A549 (cell line): ENCODE measurements around the gene KDM5B. TPM values are rescaled to one million over a fixed set of nuclear protein-coding genes. Genes with fewer than 3 reads are reported as not detected.

Experiments used
- ATAC-seq, 2 experiments: fragments of 200-7000 bp in 1 of 2; fragments of >200 bp in 1 of 2; cut with Nextera tagmentation in 1 of 2; cut with Tn5 transposase in 1 of 2; 3 replicates each; pipeline versions ENCODE4 v1.8.0 to v1.9.1; 2018 to 2020; ENCODE audit warnings: mild to moderate bottlenecking in 1 of 2, moderate library complexity in 1 of 2
- CTCF ChIA-PET: fragments of 300-600 bp; sonication (Branson Sonifier 250); formaldehyde crosslinking; extraction: SDS; loops from one replicate; lab custom pipeline; 2021; ENCODE audit warnings: antibody characterized with exemption, inconsistent platforms; lab: Yijun Ruan, JAX
- POLR2A ChIA-PET: fragments of 350-600 bp; formaldehyde crosslinking; extraction: SDS; loops from one replicate; lab custom pipeline; 2021; ENCODE audit warnings: antibody characterized with exemption, inconsistent platforms; lab: Yijun Ruan, JAX
- DNase-seq, 2 experiments: peaks; one replicate each; pipeline versions ENCODE4 v3.0.0 to v3.0.0-alpha.2; 2011 to 2016; ENCODE audit warnings: low read depth in 1 of 2, low spot score in 1 of 2
- FAIRE-seq: peaks from 2 replicates; lab custom pipeline; 2011; peaks lifted over from hg19 to GRCh38; lab: Jason Lieb, UNC
- H3K27ac ChIP-seq, 2 experiments: fragments of >200 bp; sonication (Bioruptor Twin); formaldehyde crosslinking; 3 replicates each; pipeline ENCODE4 v1.5.1; 2016 to 2017
- H3K4me1 ChIP-seq: fragments of >200 bp; sonication (Bioruptor Twin); formaldehyde crosslinking; 3 replicates; pipeline ENCODE4 v1.6.1; 2016
- H3K4me2 ChIP-seq: fragments of >200 bp; sonication (Bioruptor Twin); formaldehyde crosslinking; 3 replicates; pipeline ENCODE4 v1.6.1; 2016
- H3K4me3 ChIP-seq: fragments of >200 bp; sonication (Bioruptor Twin); formaldehyde crosslinking; 3 replicates; pipeline ENCODE4 v1.5.1; 2016
- H3K9me3 ChIP-seq: fragments of >200 bp; sonication (Bioruptor Twin); formaldehyde crosslinking; 3 replicates; pipeline ENCODE4 v1.6.1; 2016
- CHD4 ChIP-seq: fragments of 200-600 bp; sonication (generic); IDR thresholded peaks from 2 replicates; pipeline ENCODE4 v1.6.1; 2016; ENCODE audit warnings: antibody characterized with exemption, mild to moderate bottlenecking, borderline replicate concordance
- E2F6 ChIP-seq: IDR thresholded peaks from 2 replicates; pipeline ENCODE4 v1.6.1; 2012; ENCODE audit warnings: low read depth, borderline replicate concordance
- FOSB ChIP-seq: fragments of 250-450 bp; sonication (Bioruptor Pico); IDR thresholded peaks from 2 replicates; pipeline ENCODE4 v1.5.0; 2020; ENCODE audit warnings: mild to moderate bottlenecking, moderate library complexity
- FOXS1 ChIP-seq: fragments of 250-450 bp; sonication (Bioruptor Pico); IDR thresholded peaks from 2 replicates; pipeline ENCODE4 v1.5.0; 2020; ENCODE audit warnings: mild to moderate bottlenecking, moderate library complexity
- HDAC2 ChIP-seq: fragments of 200-600 bp; sonication (generic); IDR thresholded peaks from 2 replicates; pipeline ENCODE4 v1.6.1; 2016
- HEYL ChIP-seq: fragments of 250-450 bp; sonication (Bioruptor Pico); IDR thresholded peaks from 2 replicates; pipeline ENCODE4 v1.8.0; 2021; ENCODE audit warnings: mild to moderate bottlenecking, moderate library complexity
- HOXB13 ChIP-seq: fragments of 250-450 bp; sonication (Bioruptor Pico); IDR thresholded peaks from 2 replicates; pipeline ENCODE4 v1.5.0; 2020; ENCODE audit warnings: low read depth, mild to moderate bottlenecking, moderate library complexity
- JUN ChIP-seq, 2 experiments: fragments of >200 bp; sonication (Bioruptor Twin); formaldehyde crosslinking; IDR thresholded peaks; 2 replicates in 1 of 2; 3 replicates in 1 of 2; pipeline ENCODE4 v1.6.1; 2016 to 2017
- JUNB ChIP-seq: fragments of >200 bp; sonication (Bioruptor Twin); formaldehyde crosslinking; IDR thresholded peaks from 2 replicates; pipeline ENCODE4 v1.6.1; 2016
- KDM1A ChIP-seq: fragments of 200-600 bp; sonication (generic); IDR thresholded peaks from 2 replicates; pipeline ENCODE4 v1.6.1; 2016; ENCODE audit warnings: low read depth, mild to moderate bottlenecking
- MAFK ChIP-seq: fragments of 450-650 bp; IDR thresholded peaks from 2 replicates; pipeline ENCODE4 v1.6.1; 2014; ENCODE audit not compliant: partially characterized antibody
- NPAS2 ChIP-seq: fragments of 250-450 bp; sonication (Bioruptor Pico); IDR thresholded peaks from 2 replicates; pipeline ENCODE4 v1.8.0; 2022; ENCODE audit warnings: mild to moderate bottlenecking, moderate library complexity, borderline replicate concordance
- PHF8 ChIP-seq: fragments of 200-600 bp; sonication (generic); IDR thresholded peaks from 2 replicates; pipeline ENCODE4 v1.6.1; 2016; ENCODE audit warnings: low read depth, mild to moderate bottlenecking, antibody characterized with exemption, moderate library complexity, borderline replicate concordance
- POLR2AphosphoS2 ChIP-seq: conservative IDR thresholded peaks from 2 replicates; pipeline ENCODE4 v1.6.1; 2012; ENCODE audit warnings: low read length, improper control_type of control experiment, inconsistent platforms
- RAD21 ChIP-seq, 2 experiments: fragments of >200 bp in 1 of 2; sonication (Bioruptor Twin) in 1 of 2; formaldehyde crosslinking in 1 of 2; IDR thresholded peaks in 1 of 2; conservative IDR thresholded peaks in 1 of 2; 2 replicates in 1 of 2; 3 replicates in 1 of 2; pipeline ENCODE4 v1.6.1; 2012 to 2018; ENCODE audit warnings: inconsistent platforms in 1 of 2
- RFX5 ChIP-seq: fragments of 450-650 bp; IDR thresholded peaks from 2 replicates; pipeline ENCODE4 v1.7.1; 2014; ENCODE audit warnings: antibody characterized with exemption, mild to moderate bottlenecking, moderate library complexity
- RNF2 ChIP-seq: fragments of 200-600 bp; sonication (generic); IDR thresholded peaks from 2 replicates; pipeline ENCODE4 v1.6.1; 2016; ENCODE audit warnings: low read depth, mild to moderate bottlenecking, antibody characterized with exemption, moderate library complexity, borderline replicate concordance
- TFCP2L1 ChIP-seq: fragments of 250-450 bp; sonication (Bioruptor Pico); IDR thresholded peaks from 2 replicates; pipeline ENCODE4 v1.5.0; 2021; ENCODE audit warnings: mild to moderate bottlenecking
- ZNF302 ChIP-seq: fragments of 250-450 bp; sonication (Bioruptor Pico); IDR thresholded peaks from 2 replicates; pipeline ENCODE4 v1.9.0; 2021; ENCODE audit warnings: inconsistent platforms, mild to moderate bottlenecking, moderate library complexity
- WGBS: methylation state at CpG from one replicate; pipeline ENCODE4 v1.1.6; 2017; ENCODE audit errors: missing lambda C conversion rate; 5-methylcytosine and 5-hydroxymethylcytosine counted together
- polyA plus RNA-seq, 4 experiments: library from polyadenylated mRNA; depleted of rRNA in 3 of 4; stranded (reverse); fragments of >200 nt; fragmentation: RNase III in 1 of 4; extraction: RNeasy Plus Mini Kit Qiagen cat#74134 plus additional on column Dnase treatment in 1 of 4; gene quantifications; 2 replicates in 3 of 4; 3 replicates in 1 of 4; pipeline ENCODE4 v1.2.3, GENCODE V29; 2011 to 2017
- TF ChIP-seq, protein P1 (sequence below): fragments of >200 bp; sonication (Bioruptor Twin); formaldehyde crosslinking; IDR thresholded peaks from 3 replicates; pipeline ENCODE4 v1.6.1; 2016
- TF ChIP-seq, protein P2 (sequence below): fragments of >200 bp; sonication (Bioruptor Twin); formaldehyde crosslinking; IDR thresholded peaks from 2 replicates; pipeline ENCODE4 v1.6.1; 2016
- TF ChIP-seq, protein P3 (sequence below): fragments of 200-600 bp; sonication (generic); IDR thresholded peaks from 2 replicates; pipeline ENCODE4 v1.6.1; 2016; ENCODE audit warnings: antibody characterized with exemption, mild to moderate bottlenecking, moderate library complexity

Gene KDM5B
- polyA plus RNA-seq, 2 of the 4 experiments (the other 2 are of a cell fraction), result 15.8 to 44.3 TPM

GRCh38 chr1:202703191-202703590 lies 105.0 kb downstream of the KDM5B start (continued):
- no peak for TF ChIP-seq POLR2AphosphoS2
- TF ChIP-seq TFCP2L1 (CRISPR knock-in tag), result no peak

GRCh38 chr1:202702088-202702487 lies 106.1 kb downstream of the KDM5B start:
- no peaks in the 10 kb centered on the region for H3K9me3 ChIP-seq
- no peak overlapping the region for H3K4me2 ChIP-seq
- POLR2A ChIA-PET, result no interaction called here
- ATAC-seq, result no peak
- no peak for TF ChIP-seq MAFK
- TF ChIP-seq RFX5, result no peak
- no peak for TF ChIP-seq JUNB
- TF ChIP-seq, all 56 proteins: peak for 0
- no peak overlapping the region for H3K27ac ChIP-seq
- no peak for FAIRE-seq
- WGBS, result 29% methylated on average over 3 of the region's 5 CpGs
- no peaks in the 10 kb centered on the region for H3K4me1 ChIP-seq
- no peak overlapping the region for H3K4me3 ChIP-seq
- CTCF ChIA-PET, result interaction anchor here (1.3 kb wide), 1 partner anchor 42 kb away, joined by 3 read pairs; no protein-coding TSS in a partner anchor
- no peak for DNase-seq

DNA sequence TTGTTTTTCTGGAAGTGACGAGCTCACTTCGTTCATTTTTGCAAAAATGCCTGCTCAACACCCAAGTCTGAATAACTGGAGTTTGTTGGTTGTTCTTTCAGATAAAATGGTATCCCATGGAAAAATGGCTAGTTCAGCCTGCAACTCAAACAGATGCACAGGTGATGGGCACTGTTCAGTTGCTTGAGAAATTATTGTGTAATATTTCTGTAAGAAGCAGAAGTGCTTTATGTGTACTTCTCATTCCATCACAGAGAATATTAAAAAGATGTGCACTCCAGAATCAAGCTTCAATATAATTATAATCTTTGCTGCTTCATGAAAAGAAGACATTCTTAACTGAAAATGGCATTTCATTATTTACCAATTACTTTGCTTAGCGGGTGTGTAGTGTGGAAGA lies 107.0 kb downstream of the KDM5B start:
- POLR2A ChIA-PET, result no interaction called here
- TF ChIP-seq FOXS1 (no peak), JUN (IDR thresholded peaks at IDR 0.05) (no peak), CHD4 (no peak)
- TF ChIP-seq, protein P1, sequence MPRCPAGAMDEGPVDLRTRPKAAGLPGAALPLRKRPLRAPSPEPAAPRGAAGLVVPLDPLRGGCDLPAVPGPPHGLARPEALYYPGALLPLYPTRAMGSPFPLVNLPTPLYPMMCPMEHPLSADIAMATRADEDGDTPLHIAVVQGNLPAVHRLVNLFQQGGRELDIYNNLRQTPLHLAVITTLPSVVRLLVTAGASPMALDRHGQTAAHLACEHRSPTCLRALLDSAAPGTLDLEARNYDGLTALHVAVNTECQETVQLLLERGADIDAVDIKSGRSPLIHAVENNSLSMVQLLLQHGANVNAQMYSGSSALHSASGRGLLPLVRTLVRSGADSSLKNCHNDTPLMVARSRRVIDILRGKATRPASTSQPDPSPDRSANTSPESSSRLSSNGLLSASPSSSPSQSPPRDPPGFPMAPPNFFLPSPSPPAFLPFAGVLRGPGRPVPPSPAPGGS, result no peak
- TF ChIP-seq, protein P2, sequence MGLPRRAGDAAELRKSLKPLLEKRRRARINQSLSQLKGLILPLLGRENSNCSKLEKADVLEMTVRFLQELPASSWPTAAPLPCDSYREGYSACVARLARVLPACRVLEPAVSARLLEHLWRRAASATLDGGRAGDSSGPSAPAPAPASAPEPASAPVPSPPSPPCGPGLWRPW, result no peak
- TF ChIP-seq, all 56 proteins: peak for 0
- FAIRE-seq, result no peak
- 67% methylated on average over 3 of the region's 3 CpGs for WGBS
- no peak for ATAC-seq
- CTCF ChIA-PET, result interaction anchor here (1.1 to 4.8 kb wide), 5 partner anchors 12 to 311 kb away, joined by 3 to 31 read pairs (median 7); no protein-coding TSS in a partner anchor
- no peak overlapping the region for H3K27ac ChIP-seq
- H3K9me3 ChIP-seq, result no peaks in the 10 kb centered on the region
- H3K4me3 ChIP-seq, result no peak overlapping the region
- H3K4me2 ChIP-seq, result no peak overlapping the region
- H3K4me1 ChIP-seq, result no peaks in the 10 kb centered on the region
- DNase-seq, result no peak

DNA sequence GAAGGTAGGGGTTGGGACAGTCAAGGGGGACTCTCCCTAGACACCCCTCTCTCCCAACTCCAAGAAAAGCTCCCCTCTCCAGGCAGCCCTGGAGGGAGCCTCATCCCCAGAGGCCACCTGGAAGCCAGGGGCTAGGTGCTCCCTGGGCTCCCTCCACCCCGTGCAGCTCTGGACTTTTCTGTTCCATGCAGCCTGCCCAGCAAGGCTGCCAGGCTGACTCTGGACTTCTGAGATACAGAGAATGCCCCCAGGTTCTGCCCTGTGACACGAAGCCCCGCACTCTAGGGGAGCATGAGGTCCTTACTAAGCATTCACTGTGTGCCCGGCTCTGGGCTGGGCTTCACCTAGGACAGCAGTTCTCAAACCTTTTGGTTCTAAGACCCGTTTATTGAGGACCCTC lies 108.2 kb downstream of the KDM5B start:
- Histone ChIP-seq H3K27ac (no peak overlapping the region), H3K4me3 (no peak overlapping the region), H3K4me2 (no peak overlapping the region), H3K9me3 (no peaks in the 10 kb centered on the region), H3K4me1 (no peaks in the 10 kb centered on the region)
- TF ChIP-seq PHF8 (no peak), RAD21 (conservative IDR thresholded peaks at IDR 0.05 in 1 of 2, IDR thresholded peaks at IDR 0.05 in 1 of 2) (no peak), NPAS2 (no peak), HOXB13 (CRISPR knock-in tag) (no peak), HEYL (CRISPR knock-in tag) (no peak), ZNF302 (CRISPR knock-in tag) (no peak), KDM1A (no peak), RNF2 (no peak), FOSB (CRISPR knock-in tag) (no peak), E2F6 (no peak), HDAC2 (no peak), TFCP2L1 (CRISPR knock-in tag) (no peak)
- TF ChIP-seq, protein P3, sequence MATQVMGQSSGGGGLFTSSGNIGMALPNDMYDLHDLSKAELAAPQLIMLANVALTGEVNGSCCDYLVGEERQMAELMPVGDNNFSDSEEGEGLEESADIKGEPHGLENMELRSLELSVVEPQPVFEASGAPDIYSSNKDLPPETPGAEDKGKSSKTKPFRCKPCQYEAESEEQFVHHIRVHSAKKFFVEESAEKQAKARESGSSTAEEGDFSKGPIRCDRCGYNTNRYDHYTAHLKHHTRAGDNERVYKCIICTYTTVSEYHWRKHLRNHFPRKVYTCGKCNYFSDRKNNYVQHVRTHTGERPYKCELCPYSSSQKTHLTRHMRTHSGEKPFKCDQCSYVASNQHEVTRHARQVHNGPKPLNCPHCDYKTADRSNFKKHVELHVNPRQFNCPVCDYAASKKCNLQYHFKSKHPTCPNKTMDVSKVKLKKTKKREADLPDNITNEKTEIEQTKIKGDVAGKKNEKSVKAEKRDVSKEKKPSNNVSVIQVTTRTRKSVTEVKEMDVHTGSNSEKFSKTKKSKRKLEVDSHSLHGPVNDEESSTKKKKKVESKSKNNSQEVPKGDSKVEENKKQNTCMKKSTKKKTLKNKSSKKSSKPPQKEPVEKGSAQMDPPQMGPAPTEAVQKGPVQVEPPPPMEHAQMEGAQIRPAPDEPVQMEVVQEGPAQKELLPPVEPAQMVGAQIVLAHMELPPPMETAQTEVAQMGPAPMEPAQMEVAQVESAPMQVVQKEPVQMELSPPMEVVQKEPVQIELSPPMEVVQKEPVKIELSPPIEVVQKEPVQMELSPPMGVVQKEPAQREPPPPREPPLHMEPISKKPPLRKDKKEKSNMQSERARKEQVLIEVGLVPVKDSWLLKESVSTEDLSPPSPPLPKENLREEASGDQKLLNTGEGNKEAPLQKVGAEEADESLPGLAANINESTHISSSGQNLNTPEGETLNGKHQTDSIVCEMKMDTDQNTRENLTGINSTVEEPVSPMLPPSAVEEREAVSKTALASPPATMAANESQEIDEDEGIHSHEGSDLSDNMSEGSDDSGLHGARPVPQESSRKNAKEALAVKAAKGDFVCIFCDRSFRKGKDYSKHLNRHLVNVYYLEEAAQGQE, result no peak
- CTCF ChIA-PET, result interaction anchor here (0.6 to 4.8 kb wide), 8 partner anchors 10 to 282 kb away, joined by 3 to 31 read pairs (median 4); partner anchors contain the start of gene SYT2
- FAIRE-seq, result no peak
- 0% methylated on average over 3 of the region's 5 CpGs for WGBS
- no peak for DNase-seq
- no peak for ATAC-seq
- POLR2A ChIA-PET, result no interaction called here
